ENCODE data around the gene TPK1. TPM values are rescaled to one million over a fixed set of nuclear protein-coding genes. Genes with fewer than 3 reads are reported as not detected.
"Not testable (repeated sequence)": the region's sequence is repeated elsewhere in the genome, so short reads cannot be mapped to it uniquely, and the experiment has no call there.

The TPK1 gene
- total RNA-seq, 1 donor, result 22.6 TPM

DNA sequence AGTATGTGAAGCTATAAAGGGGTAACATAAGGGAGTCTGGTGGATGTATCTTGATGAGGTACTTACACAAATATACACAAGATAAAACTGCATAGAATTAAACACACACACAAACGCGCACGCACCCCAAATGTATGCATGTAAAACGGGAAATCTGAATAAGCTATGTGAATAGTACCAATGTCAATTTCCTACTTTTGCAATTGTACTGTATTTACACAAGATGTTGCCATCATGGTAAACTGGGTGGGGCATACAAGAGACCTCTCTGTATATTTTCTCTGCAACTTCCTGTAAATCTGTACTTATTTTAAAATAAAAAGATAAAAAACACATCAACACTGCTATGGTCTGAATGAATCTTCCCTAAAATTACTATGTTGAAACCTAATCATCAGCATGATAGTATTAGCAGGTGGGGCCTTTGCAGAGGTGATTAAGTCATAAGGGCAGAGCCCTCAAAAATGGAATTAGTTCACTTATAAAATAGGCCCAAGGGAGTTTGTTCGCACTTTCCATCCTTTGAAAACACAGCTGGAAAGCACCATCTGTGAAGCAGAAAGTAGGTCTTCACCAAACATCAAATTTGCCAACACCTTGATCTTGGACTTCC is 30.1 kb downstream of the TPK1 start:
- H3K4me3 ChIP-seq (ENCODE audit: low read length), result no peak overlapping the region
- no peaks in the 10 kb centered on the region for H3K27me3 ChIP-seq (ENCODE audit: insufficient read depth, low read length)
- no peaks in the 10 kb centered on the region for H3K4me1 ChIP-seq (ENCODE audit: insufficient read depth, low read length)
- H3K9me3 ChIP-seq (ENCODE audit: low read depth, low read length), result no peaks in the 10 kb centered on the region

DNA sequence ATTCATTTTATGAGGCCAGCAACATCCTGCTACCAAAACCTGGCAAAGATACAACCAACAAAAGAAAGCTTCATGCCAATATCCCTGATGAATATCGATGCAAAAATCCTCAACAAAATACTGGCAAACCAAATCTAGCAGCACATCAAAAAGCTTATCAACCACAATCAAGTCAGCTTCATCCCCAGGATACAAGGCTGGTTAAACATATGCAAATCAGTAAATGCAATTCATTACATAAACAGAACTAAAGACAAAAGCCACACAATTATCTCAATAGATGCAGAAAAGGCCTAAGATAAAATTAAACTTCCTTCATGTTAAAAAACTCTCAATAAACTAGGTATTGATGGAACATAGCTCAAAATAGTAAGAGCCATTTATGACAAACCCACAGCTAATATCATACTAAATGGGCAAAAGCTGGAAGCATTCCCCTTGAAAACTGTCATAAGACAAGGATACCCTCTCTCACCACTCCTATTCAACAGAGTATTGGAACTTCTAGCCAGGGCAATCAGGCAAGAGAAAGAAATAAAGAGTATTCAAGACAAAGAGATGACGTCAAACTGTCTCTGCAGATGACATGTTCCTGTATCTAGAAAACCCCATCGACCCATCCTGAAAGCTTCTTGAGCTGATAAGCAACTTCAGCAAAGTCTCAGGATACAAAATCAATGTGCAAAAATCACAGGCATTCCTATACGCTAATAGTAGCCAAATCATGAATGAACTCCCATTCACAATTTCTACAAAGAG is 35.0 kb downstream of the TPK1 start:
- not testable (repeated sequence) for H3K27me3 ChIP-seq (ENCODE audit: insufficient read depth, low read length); H3K4me3 ChIP-seq (ENCODE audit: low read length); H3K9me3 ChIP-seq (ENCODE audit: low read depth, low read length); H3K4me1 ChIP-seq (ENCODE audit: insufficient read depth, low read length)

DNA sequence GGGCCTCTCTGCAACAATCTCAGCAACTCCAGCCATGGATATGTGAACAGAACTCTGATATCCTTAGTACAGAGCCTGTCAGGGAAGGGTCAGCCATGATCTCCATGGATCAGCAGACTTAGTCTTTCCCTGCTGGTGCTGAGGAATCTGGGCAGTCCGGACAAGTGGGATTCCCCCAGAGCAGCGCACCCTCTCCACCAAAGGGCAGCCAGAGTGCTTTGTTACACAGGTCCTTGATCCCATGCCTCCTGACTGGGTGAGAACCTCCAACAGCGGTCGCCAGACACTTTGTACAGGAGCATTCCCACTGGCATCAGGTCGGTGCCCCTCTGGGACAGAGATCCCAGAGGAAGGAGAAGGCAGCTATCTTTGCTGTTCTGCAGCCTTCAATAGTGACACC is 38.9 kb downstream of the TPK1 start:
- Histone ChIP-seq H3K27me3 (ENCODE audit: insufficient read depth, low read length) (no peaks in the 10 kb centered on the region), H3K4me3 (ENCODE audit: low read length) (no peak overlapping the region), H3K4me1 (ENCODE audit: insufficient read depth, low read length) (no peaks in the 10 kb centered on the region), H3K9me3 (ENCODE audit: low read depth, low read length) (peaks cover 6% of the 10 kb centered on the region)

DNA sequence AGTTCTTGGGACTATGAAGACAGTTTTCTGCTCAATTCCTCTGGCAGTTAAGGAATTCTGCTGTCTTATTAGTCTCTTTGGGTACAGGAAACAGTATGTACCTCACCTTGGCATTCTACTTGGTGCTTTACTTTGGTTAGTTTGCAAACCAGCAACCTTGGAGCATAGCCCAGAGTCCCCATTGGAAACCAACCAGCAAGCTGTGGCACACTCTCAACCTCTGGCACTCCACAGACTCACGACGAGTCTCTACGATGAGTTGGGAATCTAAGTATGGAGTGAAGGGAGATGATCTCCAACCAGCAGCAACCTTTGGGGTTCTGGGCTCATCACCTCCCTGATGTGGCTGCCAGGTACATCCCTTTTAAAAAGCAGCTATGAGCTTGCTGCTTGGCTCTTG is 43.8 kb downstream of the TPK1 start:
- H3K4me1 ChIP-seq (ENCODE audit: insufficient read depth, low read length), result no peaks in the 10 kb centered on the region
- H3K9me3 ChIP-seq (ENCODE audit: low read depth, low read length), result no peaks in the 10 kb centered on the region
- no peaks in the 10 kb centered on the region for H3K27me3 ChIP-seq (ENCODE audit: insufficient read depth, low read length)
- no peak overlapping the region for H3K4me3 ChIP-seq (ENCODE audit: low read length)

DNA sequence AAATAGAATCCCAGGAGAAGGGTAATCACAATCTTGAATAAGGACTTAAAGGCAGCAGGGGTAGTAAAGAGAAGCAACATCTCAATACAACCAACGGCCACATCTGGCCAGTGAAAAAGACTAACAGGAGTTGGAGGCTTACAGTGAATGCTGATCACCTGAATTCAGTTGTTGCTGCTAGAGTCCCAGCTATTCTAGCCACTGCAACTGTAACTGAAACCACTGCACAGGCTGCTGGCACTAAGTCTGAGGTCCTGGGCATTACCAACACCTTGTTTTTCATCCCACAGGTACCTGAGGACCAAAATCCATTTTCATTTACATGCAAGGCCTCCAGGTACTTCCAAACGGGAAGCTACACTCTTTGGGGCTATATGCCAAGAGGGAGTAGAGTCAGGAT is 44.4 kb downstream of the TPK1 start:
- H3K4me1 ChIP-seq (ENCODE audit: insufficient read depth, low read length), result no peaks in the 10 kb centered on the region
- H3K9me3 ChIP-seq (ENCODE audit: low read depth, low read length), result no peaks in the 10 kb centered on the region
- no peak overlapping the region for H3K4me3 ChIP-seq (ENCODE audit: low read length)
- H3K27me3 ChIP-seq (ENCODE audit: insufficient read depth, low read length), result no peaks in the 10 kb centered on the region

DNA sequence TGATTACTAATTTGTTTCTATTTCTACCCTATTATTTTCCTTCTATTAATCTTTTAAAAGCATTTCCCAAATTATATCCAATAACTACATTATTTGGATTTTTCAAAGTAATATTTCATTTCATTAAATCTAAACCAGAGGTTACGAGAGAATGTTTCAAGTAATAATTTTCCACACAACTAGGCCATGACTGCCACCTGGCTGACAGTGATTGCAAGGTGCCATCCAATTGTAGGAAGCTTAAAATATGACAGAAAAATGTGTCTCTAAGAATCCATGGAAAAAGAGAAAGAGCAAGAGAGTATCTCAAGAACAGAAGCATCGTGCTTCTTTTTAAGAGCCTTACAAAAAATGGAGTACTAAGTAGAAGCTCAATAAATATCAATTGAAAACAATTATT is 48.7 kb downstream of the TPK1 start:
- Histone ChIP-seq H3K27me3 (ENCODE audit: insufficient read depth, low read length) (no peaks in the 10 kb centered on the region), H3K9me3 (ENCODE audit: low read depth, low read length) (no peaks in the 10 kb centered on the region), H3K4me1 (ENCODE audit: insufficient read depth, low read length) (no peaks in the 10 kb centered on the region), H3K4me3 (ENCODE audit: low read length) (no peak overlapping the region)

DNA sequence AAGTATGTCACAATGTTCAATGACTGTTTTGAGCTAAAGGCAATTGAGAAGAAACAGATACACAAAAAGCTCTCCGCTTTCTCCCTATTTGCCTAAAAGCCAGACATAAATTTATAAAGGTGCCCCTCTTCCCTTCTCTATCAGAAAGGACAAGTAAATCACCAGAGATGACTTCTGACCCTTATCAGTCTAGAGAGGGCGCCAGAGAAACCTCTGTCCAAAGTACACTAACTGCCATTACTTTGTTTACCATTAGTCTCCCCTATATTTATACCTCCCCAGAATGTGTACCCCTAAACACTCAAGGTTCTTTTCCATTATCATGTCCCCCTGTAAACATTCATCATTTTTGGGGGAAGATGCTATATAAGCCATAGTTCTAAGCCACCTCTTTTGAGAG is 49.3 kb downstream of the TPK1 start:
- H3K27me3 ChIP-seq (ENCODE audit: insufficient read depth, low read length), result no peaks in the 10 kb centered on the region
- H3K4me3 ChIP-seq (ENCODE audit: low read length), result no peak overlapping the region
- no peaks in the 10 kb centered on the region for H3K4me1 ChIP-seq (ENCODE audit: insufficient read depth, low read length)
- H3K9me3 ChIP-seq (ENCODE audit: low read depth, low read length), result no peaks in the 10 kb centered on the region

DNA sequence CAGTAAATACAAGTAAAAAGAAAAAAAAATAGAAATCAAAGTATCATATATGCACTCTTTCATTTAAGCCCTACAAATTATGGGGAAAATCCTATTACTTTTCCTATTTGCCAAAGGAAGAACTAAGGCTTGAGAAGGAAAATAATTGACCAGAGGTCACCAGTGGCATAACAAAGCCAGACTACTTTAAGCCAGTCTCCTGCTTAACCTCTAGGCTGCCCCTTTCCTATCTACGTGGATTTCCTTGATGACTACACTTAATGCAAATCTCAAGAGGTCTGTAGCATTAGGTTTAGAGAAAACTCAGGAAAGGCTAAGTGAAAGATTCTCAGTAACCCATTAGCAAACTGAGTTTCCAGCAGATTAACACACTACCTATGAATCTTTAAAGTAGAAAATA is 49.8 kb downstream of the TPK1 start:
- Histone ChIP-seq H3K27me3 (ENCODE audit: insufficient read depth, low read length) (no peaks in the 10 kb centered on the region), H3K9me3 (ENCODE audit: low read depth, low read length) (no peaks in the 10 kb centered on the region), H3K4me3 (ENCODE audit: low read length) (no peak overlapping the region), H3K4me1 (ENCODE audit: insufficient read depth, low read length) (no peaks in the 10 kb centered on the region)

DNA sequence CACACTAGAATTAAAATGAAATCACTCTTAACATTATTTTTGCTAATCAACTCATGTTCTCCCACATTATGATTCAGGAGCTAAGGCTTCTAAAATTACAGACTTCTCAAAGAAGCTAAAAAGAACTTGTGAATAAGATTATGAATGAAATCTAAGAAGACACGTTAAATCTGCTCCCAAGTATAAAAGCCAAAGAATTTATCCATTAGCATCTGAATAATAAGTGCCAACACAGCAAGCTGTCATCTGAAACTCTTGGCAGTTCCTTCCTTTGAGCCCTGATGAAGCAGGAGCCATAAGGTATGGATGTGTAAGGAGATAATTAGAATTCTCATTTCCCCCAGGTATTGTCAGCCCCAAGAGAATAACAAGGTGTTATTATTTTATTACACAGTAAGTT is 50.3 kb downstream of the TPK1 start:
- H3K9me3 ChIP-seq (ENCODE audit: low read depth, low read length), result no peaks in the 10 kb centered on the region
- no peak overlapping the region for H3K4me3 ChIP-seq (ENCODE audit: low read length)
- H3K27me3 ChIP-seq (ENCODE audit: insufficient read depth, low read length), result no peaks in the 10 kb centered on the region
- no peaks in the 10 kb centered on the region for H3K4me1 ChIP-seq (ENCODE audit: insufficient read depth, low read length)

DNA sequence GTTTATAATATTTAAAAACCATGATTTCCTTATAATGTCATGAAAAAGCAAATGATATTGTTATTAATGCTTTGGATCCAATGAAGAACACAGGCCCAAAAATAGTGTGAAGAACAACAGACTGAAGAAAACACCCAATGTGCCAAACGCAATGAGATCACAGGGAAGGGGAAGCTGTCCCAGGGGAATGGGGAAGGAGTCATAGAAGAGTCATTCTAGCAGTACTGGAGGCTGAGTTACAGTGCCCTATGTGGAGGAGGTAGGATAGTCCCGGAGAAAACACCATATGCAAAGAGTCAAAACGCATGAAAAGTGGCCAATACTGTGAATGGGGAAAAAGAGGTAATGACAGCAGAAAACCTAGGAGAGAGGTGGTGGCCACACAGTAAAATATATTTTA is 50.9 kb downstream of the TPK1 start:
- Histone ChIP-seq H3K27me3 (ENCODE audit: insufficient read depth, low read length) (no peaks in the 10 kb centered on the region), H3K4me3 (ENCODE audit: low read length) (no peak overlapping the region), H3K9me3 (ENCODE audit: low read depth, low read length) (no peaks in the 10 kb centered on the region), H3K4me1 (ENCODE audit: insufficient read depth, low read length) (no peaks in the 10 kb centered on the region)

DNA sequence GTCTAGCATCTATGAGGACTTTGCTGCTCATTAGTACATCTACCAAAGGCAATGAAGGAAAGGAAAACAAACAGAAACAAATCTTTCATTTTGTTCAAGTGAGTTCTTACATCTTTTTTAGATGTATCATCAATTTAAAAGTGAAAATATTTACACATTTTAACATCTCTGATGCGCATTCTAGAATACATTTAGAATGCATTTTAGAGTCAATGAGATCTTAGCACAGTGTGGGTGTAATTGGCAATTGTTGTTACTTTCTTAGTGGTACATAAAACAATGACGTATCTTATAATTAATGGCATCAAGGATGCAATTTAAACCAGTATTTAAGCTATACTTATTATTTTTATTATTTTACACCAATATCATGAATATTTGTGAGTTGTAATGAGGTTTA is 51.4 kb downstream of the TPK1 start:
- Histone ChIP-seq H3K9me3 (ENCODE audit: low read depth, low read length) (no peaks in the 10 kb centered on the region), H3K27me3 (ENCODE audit: insufficient read depth, low read length) (no peaks in the 10 kb centered on the region), H3K4me3 (ENCODE audit: low read length) (no peak overlapping the region), H3K4me1 (ENCODE audit: insufficient read depth, low read length) (no peaks in the 10 kb centered on the region)

DNA sequence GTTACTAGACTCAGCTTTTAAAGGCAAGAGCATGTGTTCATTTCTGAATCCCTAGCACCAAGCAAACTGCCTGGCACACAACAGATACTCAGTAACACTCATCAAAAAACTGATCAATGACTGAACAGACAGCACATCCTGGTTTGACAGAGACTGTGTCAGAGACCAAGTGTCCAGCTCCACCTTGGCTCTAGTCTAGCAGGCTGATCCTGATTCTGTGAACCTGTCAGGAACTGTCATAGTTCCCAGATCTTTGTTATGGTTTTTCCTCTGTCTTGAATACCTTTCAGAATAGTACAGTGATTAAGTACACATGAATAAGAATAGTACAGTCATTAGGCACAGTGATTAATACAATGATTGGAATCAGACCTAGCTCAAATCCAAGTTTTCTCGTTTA is 53.0 kb downstream of the TPK1 start:
- no peaks in the 10 kb centered on the region for H3K9me3 ChIP-seq (ENCODE audit: low read depth, low read length)
- H3K4me3 ChIP-seq (ENCODE audit: low read length), result no peak overlapping the region
- no peaks in the 10 kb centered on the region for H3K4me1 ChIP-seq (ENCODE audit: insufficient read depth, low read length)
- H3K27me3 ChIP-seq (ENCODE audit: insufficient read depth, low read length), result no peaks in the 10 kb centered on the region

DNA sequence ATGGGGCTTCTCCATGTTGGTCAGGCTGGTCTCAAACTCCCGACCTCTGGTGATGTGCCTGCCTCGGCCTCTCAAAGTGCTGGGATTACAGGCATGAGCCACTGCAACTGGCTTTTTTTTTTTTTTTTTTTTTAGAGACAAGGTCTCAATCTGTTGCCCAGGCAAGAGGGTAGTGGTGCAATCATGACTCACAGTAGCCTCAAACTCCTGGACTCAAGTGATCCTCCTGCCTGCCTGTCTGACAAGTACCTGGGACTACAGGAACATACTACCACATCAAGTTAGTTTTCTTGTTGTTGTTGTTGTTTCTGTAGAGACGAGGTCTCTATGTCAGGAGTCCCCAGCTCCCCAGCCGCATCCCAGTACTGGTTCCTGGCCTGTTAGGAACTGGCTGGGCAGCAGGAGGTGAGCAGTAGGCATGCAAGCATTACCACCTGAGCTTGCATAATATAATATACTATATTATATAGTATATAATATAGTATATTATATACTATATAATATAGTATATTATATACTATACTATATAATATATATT is 55.7 kb downstream of the TPK1 start:
- Histone ChIP-seq H3K27me3 (ENCODE audit: insufficient read depth, low read length) (no peaks in the 10 kb centered on the region), H3K9me3 (ENCODE audit: low read depth, low read length) (no peaks in the 10 kb centered on the region), H3K4me1 (ENCODE audit: insufficient read depth, low read length) (no peaks in the 10 kb centered on the region), H3K4me3 (ENCODE audit: low read length) (no peak overlapping the region)

DNA sequence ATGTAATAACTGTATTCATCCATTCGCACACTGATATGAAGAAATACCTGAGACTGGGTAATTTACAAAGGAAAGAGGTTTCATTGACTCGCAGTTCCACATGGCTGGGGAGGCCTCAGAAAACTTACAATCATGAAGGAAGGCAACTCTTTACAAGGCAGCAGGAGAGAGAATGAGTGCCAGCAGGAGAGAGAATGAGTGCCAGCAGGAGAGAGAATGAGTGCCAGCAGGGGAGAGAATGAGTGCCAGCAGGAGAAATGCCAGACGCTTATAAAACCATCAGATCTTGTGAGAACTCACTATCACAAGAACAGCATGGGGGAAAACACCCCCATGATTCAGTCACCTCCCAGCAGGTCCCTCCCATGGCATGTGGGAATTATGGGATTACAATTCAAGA is 58.0 kb downstream of the TPK1 start:
- H3K4me3 ChIP-seq (ENCODE audit: low read length); H3K9me3 ChIP-seq (ENCODE audit: low read depth, low read length); H3K27me3 ChIP-seq (ENCODE audit: insufficient read depth, low read length); H3K4me1 ChIP-seq (ENCODE audit: insufficient read depth, low read length): not testable (repeated sequence)

DNA sequence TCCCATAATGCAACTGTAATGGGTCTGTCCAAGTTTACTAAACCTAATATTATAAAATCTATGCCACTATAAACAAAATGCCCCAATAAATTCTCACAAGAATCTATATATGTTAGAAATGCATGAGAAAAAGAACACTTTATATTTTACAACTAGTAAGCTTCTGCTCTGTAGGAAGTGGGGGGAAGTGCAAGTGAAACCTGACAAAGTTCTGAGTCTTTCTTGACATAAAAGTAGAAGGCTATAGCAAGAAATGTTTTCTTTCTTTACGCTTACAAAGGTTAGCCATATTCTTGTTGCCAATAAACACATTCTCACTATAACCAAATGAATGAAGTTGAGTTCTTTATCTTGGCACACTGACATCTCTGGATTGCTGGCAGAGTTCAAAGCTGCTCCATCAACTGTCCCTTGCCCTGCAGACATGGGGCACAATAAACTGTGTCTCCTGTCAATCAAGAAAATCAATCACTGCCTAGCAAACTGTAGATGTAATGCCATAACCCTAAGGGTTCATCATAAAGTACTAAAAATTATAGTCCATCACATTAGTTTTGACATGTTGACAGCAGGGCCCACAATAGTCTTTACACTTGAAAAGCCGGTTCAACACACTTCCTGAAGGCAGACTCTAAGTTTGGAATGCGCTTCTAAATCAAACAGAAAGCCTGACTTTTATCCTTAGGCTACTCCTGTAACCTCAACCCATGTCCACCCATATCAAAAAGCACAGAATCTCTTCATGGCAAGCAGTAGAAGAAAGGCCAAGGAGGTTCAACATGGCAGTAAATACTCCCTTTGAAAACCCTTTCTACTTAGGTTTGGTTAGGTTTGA is 58.6 kb downstream of the TPK1 start:
- no peaks in the 10 kb centered on the region for H3K9me3 ChIP-seq (ENCODE audit: low read depth, low read length)
- H3K27me3 ChIP-seq (ENCODE audit: insufficient read depth, low read length), result no peaks in the 10 kb centered on the region
- H3K4me3 ChIP-seq (ENCODE audit: low read length), result no peak overlapping the region
- H3K4me1 ChIP-seq (ENCODE audit: insufficient read depth, low read length), result no peaks in the 10 kb centered on the region

Data from mononuclear cell (primary cell).